SK-N-SH treated with all-trans-retinoic acid at 6 μM for 48 hours (cell line): ENCODE results near the gene SMPDL3A.

Experiments used
- ARNTL ChIP-seq: fragments of 450-650 bp; formaldehyde crosslinking; IDR thresholded peaks from 2 replicates; pipeline ENCODE4 v1.5.0; 2020; ENCODE audit warnings: low read depth, mild to moderate bottlenecking, moderate library complexity, borderline replicate concordance
- PATZ1 ChIP-seq: fragments of 250-450 bp; sonication (Bioruptor Pico); IDR thresholded peaks from 2 replicates; pipeline ENCODE4 v1.8.0; 2020; ENCODE audit warnings: mild to moderate bottlenecking, moderate library complexity, borderline replicate concordance
- PPARA ChIP-seq: fragments of 250-450 bp; sonication (Bioruptor Pico); IDR thresholded peaks from 2 replicates; pipeline ENCODE4 v1.5.0; 2020; ENCODE audit warnings: mild to moderate bottlenecking, borderline replicate concordance
- RARB ChIP-seq: fragments of 250-450 bp; sonication (Bioruptor Pico); IDR thresholded peaks from 2 replicates; pipeline ENCODE4 v1.8.0; 2021; ENCODE audit warnings: mild to moderate bottlenecking, moderate library complexity
- SNAI2 ChIP-seq: fragments of 250-450 bp; sonication (Bioruptor Pico); IDR thresholded peaks from 2 replicates; pipeline ENCODE4 v1.5.0; 2020; ENCODE audit warnings: mild to moderate bottlenecking, moderate library complexity
- TOX ChIP-seq: fragments of 250-450 bp; sonication (Bioruptor Pico); IDR thresholded peaks from 2 replicates; pipeline ENCODE4 v1.8.0; 2021; ENCODE audit warnings: mild to moderate bottlenecking, moderate library complexity, borderline replicate concordance
- ZFP3 ChIP-seq: fragments of 250-450 bp; sonication (Bioruptor Pico); IDR thresholded peaks from 2 replicates; pipeline ENCODE4 v1.5.0; 2020; ENCODE audit warnings: mild to moderate bottlenecking, moderate library complexity
- ZFP30 ChIP-seq: fragments of 450-650 bp; formaldehyde crosslinking; IDR thresholded peaks from 2 replicates; pipeline ENCODE4 v1.5.0; 2022; ENCODE audit warnings: mild to moderate bottlenecking, moderate library complexity
- ZNF70 ChIP-seq: fragments of 450-650 bp; formaldehyde crosslinking; IDR thresholded peaks from 2 replicates; pipeline ENCODE4 v1.5.0; 2020; ENCODE audit warnings: mild to moderate bottlenecking, moderate library complexity
- TF ChIP-seq, protein P1 (sequence below): fragments of 250-450 bp; sonication (Bioruptor Pico); IDR thresholded peaks from 2 replicates; pipeline ENCODE4 v1.5.1; 2020; ENCODE audit warnings: low read depth, mild to moderate bottlenecking, moderate library complexity
- TF ChIP-seq, protein P2 (sequence below): fragments of 250-450 bp; sonication (Bioruptor Pico); IDR thresholded peaks from 2 replicates; pipeline ENCODE4 v1.5.0; 2020; ENCODE audit warnings: mild to moderate bottlenecking, moderate library complexity
- TF ChIP-seq, protein P3 (sequence below): fragments of 250-450 bp; sonication (Bioruptor Pico); IDR thresholded peaks from 2 replicates; pipeline ENCODE4 v1.8.0; 2021; ENCODE audit warnings: low read depth, mild to moderate bottlenecking, moderate library complexity, borderline replicate concordance

GRCh38 chr6:122801397-122801796 lies 12.3 kb downstream of the SMPDL3A start:
- TF ChIP-seq SNAI2 (CRISPR knock-in tag) (no peak), PATZ1 (CRISPR knock-in tag) (no peak), ZFP3 (CRISPR knock-in tag) (no peak), ZFP30 (CRISPR knock-in tag) (no peak), TOX (no peak), PPARA (CRISPR knock-in tag) (no peak), ARNTL (CRISPR knock-in tag) (no peak), ZNF70 (CRISPR knock-in tag) (no peak), RARB (CRISPR knock-in tag) (no peak)
- TF ChIP-seq, protein P1, sequence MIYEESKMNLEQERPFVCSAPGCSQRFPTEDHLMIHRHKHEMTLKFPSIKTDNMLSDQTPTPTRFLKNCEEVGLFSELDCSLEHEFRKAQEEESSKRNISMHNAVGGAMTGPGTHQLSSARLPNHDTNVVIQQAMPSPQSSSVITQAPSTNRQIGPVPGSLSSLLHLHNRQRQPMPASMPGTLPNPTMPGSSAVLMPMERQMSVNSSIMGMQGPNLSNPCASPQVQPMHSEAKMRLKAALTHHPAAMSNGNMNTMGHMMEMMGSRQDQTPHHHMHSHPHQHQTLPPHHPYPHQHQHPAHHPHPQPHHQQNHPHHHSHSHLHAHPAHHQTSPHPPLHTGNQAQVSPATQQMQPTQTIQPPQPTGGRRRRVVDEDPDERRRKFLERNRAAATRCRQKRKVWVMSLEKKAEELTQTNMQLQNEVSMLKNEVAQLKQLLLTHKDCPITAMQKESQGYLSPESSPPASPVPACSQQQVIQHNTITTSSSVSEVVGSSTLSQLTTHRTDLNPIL: no peak
- TF ChIP-seq, protein P2, sequence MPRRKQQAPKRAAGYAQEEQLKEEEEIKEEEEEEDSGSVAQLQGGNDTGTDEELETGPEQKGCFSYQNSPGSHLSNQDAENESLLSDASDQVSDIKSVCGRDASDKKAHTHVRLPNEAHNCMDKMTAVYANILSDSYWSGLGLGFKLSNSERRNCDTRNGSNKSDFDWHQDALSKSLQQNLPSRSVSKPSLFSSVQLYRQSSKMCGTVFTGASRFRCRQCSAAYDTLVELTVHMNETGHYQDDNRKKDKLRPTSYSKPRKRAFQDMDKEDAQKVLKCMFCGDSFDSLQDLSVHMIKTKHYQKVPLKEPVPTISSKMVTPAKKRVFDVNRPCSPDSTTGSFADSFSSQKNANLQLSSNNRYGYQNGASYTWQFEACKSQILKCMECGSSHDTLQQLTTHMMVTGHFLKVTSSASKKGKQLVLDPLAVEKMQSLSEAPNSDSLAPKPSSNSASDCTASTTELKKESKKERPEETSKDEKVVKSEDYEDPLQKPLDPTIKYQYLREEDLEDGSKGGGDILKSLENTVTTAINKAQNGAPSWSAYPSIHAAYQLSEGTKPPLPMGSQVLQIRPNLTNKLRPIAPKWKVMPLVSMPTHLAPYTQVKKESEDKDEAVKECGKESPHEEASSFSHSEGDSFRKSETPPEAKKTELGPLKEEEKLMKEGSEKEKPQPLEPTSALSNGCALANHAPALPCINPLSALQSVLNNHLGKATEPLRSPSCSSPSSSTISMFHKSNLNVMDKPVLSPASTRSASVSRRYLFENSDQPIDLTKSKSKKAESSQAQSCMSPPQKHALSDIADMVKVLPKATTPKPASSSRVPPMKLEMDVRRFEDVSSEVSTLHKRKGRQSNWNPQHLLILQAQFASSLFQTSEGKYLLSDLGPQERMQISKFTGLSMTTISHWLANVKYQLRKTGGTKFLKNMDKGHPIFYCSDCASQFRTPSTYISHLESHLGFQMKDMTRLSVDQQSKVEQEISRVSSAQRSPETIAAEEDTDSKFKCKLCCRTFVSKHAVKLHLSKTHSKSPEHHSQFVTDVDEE (CRISPR knock-in tag): no peak
- TF ChIP-seq, protein P3, sequence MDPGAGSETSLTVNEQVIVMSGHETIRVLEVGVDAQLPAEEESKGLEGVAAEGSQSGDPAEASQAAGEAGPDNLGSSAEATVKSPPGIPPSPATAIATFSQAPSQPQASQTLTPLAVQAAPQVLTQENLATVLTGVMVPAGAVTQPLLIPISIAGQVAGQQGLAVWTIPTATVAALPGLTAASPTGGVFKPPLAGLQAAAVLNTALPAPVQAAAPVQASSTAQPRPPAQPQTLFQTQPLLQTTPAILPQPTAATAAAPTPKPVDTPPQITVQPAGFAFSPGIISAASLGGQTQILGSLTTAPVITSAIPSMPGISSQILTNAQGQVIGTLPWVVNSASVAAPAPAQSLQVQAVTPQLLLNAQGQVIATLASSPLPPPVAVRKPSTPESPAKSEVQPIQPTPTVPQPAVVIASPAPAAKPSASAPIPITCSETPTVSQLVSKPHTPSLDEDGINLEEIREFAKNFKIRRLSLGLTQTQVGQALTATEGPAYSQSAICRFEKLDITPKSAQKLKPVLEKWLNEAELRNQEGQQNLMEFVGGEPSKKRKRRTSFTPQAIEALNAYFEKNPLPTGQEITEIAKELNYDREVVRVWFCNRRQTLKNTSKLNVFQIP (CRISPR knock-in tag): no peak
